ENCODE results near the gene ZP1. TPM values are rescaled to one million over a fixed set of nuclear protein-coding genes. Genes with fewer than 3 reads are reported as not detected.

ZP1 gene
- total RNA-seq, 3 donors from 2014 or later, result 0.32 to 0.73 TPM; not detected in 1

GRCh38 chr11:60825790-60826189, 41.6 kb upstream of the ZP1 start:
- H3K36me3 ChIP-seq, result no peaks in the 10 kb centered on the region
- no peaks in the 10 kb centered on the region for H3K9me3 ChIP-seq
- H3K4me3 ChIP-seq, result no peak overlapping the region
- TF ChIP-seq POLR2AphosphoS5 (IDR thresholded peaks at IDR 0.05) (no peak), CTCF (IDR thresholded peaks at IDR 0.05) (no peak), POLR2A (IDR thresholded peaks at IDR 0.05) (no peak)
- H3K4me1 ChIP-seq, result no peaks in the 10 kb centered on the region
- intact Hi-C loops (cut with DNase I; ENCODE audit: low total_unique reads), result no loop called here
- no peak overlapping the region for H3K27ac ChIP-seq
- no peaks in the 10 kb centered on the region for H3K27me3 ChIP-seq
- no peak for DNase-seq (ENCODE audit: low spot score in 2 of 2)

- Histone ChIP-seq H3K36me3 (no peaks in the 10 kb centered on the region), H3K27ac (no peak overlapping the region), H3K27me3 (no peaks in the 10 kb centered on the region), H3K9me3 (no peaks in the 10 kb centered on the region), H3K4me3 (no peak overlapping the region), H3K4me1 (no peaks in the 10 kb centered on the region)
- intact Hi-C loops (cut with DNase I; ENCODE audit: low total_unique reads), result loop anchor here (10.0 kb wide), 1 partner anchor 74 kb away; the partner anchor contains the start of gene PRPF19
- TF ChIP-seq POLR2A (IDR thresholded peaks at IDR 0.05) (no peak), POLR2AphosphoS5 (IDR thresholded peaks at IDR 0.05) (no peak), CTCF (IDR thresholded peaks at IDR 0.05) (no peak)
- DNase-seq (ENCODE audit: low spot score in 2 of 2), result no peak
Observed at GRCh38 chr11:60830478-60831142, 36.7 kb upstream of the ZP1 start.

- intact Hi-C loops (cut with DNase I; ENCODE audit: low total_unique reads), result loop anchor here (10.0 kb wide), 1 partner anchor 74 kb away; the partner anchor contains the start of gene PRPF19
- Histone ChIP-seq H3K27ac (no peak overlapping the region), H3K4me1 (no peaks in the 10 kb centered on the region), H3K4me3 (no peak overlapping the region), H3K27me3 (no peaks in the 10 kb centered on the region), H3K36me3 (no peaks in the 10 kb centered on the region), H3K9me3 (no peaks in the 10 kb centered on the region)
- peak in 2 of 3 donors; percentile 22 to 31 for TF ChIP-seq POLR2AphosphoS5 (IDR thresholded peaks at IDR 0.05)
- peak; percentile 76 to 94 (median 91) for TF ChIP-seq CTCF (IDR thresholded peaks at IDR 0.05)
- TF ChIP-seq POLR2A (IDR thresholded peaks at IDR 0.05), result no peak
- DNase-seq (ENCODE audit: low spot score in 2 of 2), result peak; percentile 76 to 84
Observed at GRCh38 chr11:60831143-60831500, 36.2 kb upstream of the ZP1 start.

- intact Hi-C loops (cut with DNase I; ENCODE audit: low total_unique reads), result loop anchor here (10.0 kb wide), 1 partner anchor 73 kb away; the partner anchor contains the start of gene PRPF19
- no peaks in the 10 kb centered on the region for H3K36me3 ChIP-seq
- H3K4me3 ChIP-seq, result no peak overlapping the region
- no peaks in the 10 kb centered on the region for H3K9me3 ChIP-seq
- no peaks in the 10 kb centered on the region for H3K4me1 ChIP-seq
- TF ChIP-seq POLR2A (IDR thresholded peaks at IDR 0.05), result no peak
- no peak for DNase-seq (ENCODE audit: low spot score in 2 of 2)
- no peaks in the 10 kb centered on the region for H3K27me3 ChIP-seq
- H3K27ac ChIP-seq, result no peak overlapping the region
Observed at GRCh38 chr11:60831501-60832079, 35.8 kb upstream of the ZP1 start.

GRCh38 chr11:60834742-60835533, 32.4 kb upstream of the ZP1 start:
- no peak for TF ChIP-seq CTCF (IDR thresholded peaks at IDR 0.05)

More at GRCh38 chr11:60834742-60835533, 32.4 kb upstream of the ZP1 start:
- intact Hi-C loops (cut with DNase I; ENCODE audit: low total_unique reads), result loop anchor here (5.0 to 10.0 kb wide), 2 partner anchors 70 to 322 kb away; partner anchors contain the start of gene PRPF19
- Histone ChIP-seq H3K4me3 (no peak overlapping the region), H3K36me3 (no peaks in the 10 kb centered on the region), H3K9me3 (no peaks in the 10 kb centered on the region), H3K27ac (no peak overlapping the region), H3K4me1 (no peaks in the 10 kb centered on the region), H3K27me3 (no peaks in the 10 kb centered on the region)
- no peak for DNase-seq (ENCODE audit: low spot score in 2 of 2)

All from breast epithelium (tissue), 4 donors.